K562 (cell line): Measurements from ENCODE around the gene TIMM50. TPM values are rescaled to one million over a fixed set of nuclear protein-coding genes. Genes with fewer than 3 reads are reported as not detected.

Experiments used
- CBX5 ChIP-seq: IDR thresholded peaks from 2 replicates; pipeline ENCODE4 v1.6.1; 2014; ENCODE audit warnings: low read depth, borderline replicate concordance
- FOXJ2 ChIP-seq: fragments of 200-800 bp; sonication (Bioruptor generic); IDR thresholded peaks from 2 replicates; pipeline ENCODE4 v1.6.1; 2016; ENCODE audit warnings: missing genetic modification characterization, missing compliant biosample characterization
- KDM2B ChIP-seq: fragments of 250-450 bp; sonication (Bioruptor Pico); IDR thresholded peaks from 2 replicates; pipeline ENCODE4 v1.8.0; 2021; ENCODE audit warnings: mild to moderate bottlenecking, moderate library complexity
- LEF1 ChIP-seq: fragments of 450-650 bp; IDR thresholded peaks from 2 replicates; pipeline ENCODE4 v1.6.1; 2016; ENCODE audit warnings: mild to moderate bottlenecking
- PHF8 ChIP-seq: fragments of 200-600 bp; sonication (generic); IDR thresholded peaks from 2 replicates; pipeline ENCODE4 v1.6.1; 2012; ENCODE audit warnings: mixed run types, mild to moderate bottlenecking, inconsistent platforms, low read length, moderate library complexity, borderline replicate concordance
- RBFOX2 ChIP-seq: fragments of 200-400 bp; formaldehyde crosslinking; IDR thresholded peaks from 2 replicates; pipeline ENCODE4 v1.6.1; 2017; ENCODE audit warnings: low read depth, mild to moderate bottlenecking, low read length, moderate library complexity
- RBM14 ChIP-seq: fragments of 200-400 bp; formaldehyde crosslinking; IDR thresholded peaks from 2 replicates; pipeline ENCODE4 v1.6.1; 2018; ENCODE audit warnings: low read depth, mild to moderate bottlenecking, low read length, moderate library complexity, borderline replicate concordance; ENCODE audit not compliant: insufficient read depth
- RBM17 ChIP-seq: fragments of 200-400 bp; formaldehyde crosslinking; IDR thresholded peaks from 2 replicates; pipeline ENCODE4 v1.6.1; 2017; ENCODE audit warnings: low read depth, mild to moderate bottlenecking, low read length, borderline replicate concordance
- SREBF2 ChIP-seq: sonication (generic); formaldehyde crosslinking; IDR thresholded peaks from 2 replicates; pipeline ENCODE4 v1.4.0; 2020; ENCODE audit warnings: mild to moderate bottlenecking, missing genetic modification reagents
- polyA plus RNA-seq, 8 experiments: library from polyadenylated mRNA; depleted of rRNA in 4 of 8; stranded (reverse) in 5 of 8; unstranded in 3 of 8; fragments of >200 nt; fragmentation: Nextera tagmentation in 2 of 8; fragmentation: Illumina TruSeq in 1 of 8; extraction: Ambion mirVana in 2 of 8; extraction: Trizol in 1 of 8; gene quantifications; 2 replicates each; pipeline versions ENCODE4 v1.2.1 to v1.2.3, GENCODE V29; 2011 to 2014; ENCODE audit warnings: inconsistent platforms in 1 of 8, missing spikeins in 1 of 8
- total RNA-seq, 7 experiments: library from RNA; depleted of rRNA in 6 of 7; stranded (reverse); fragments of >200 nt in 6 of 7; fragmentation: Illumina TruSeq in 2 of 7; extraction: Trizol in 2 of 7; gene quantifications; 2 replicates each; pipeline versions ENCODE4 v1.2.1 to v1.2.3, GENCODE V29; 2011 to 2021; ENCODE audit warnings: low replicate concordance in 1 of 7
- TF ChIP-seq, protein P1 (sequence below): fragments of 450-650 bp; formaldehyde crosslinking; IDR thresholded peaks from 2 replicates; pipeline ENCODE4 v1.4.0; 2022; ENCODE audit warnings: missing genetic modification characterization
- TF ChIP-seq, protein P2 (sequence below), 2 experiments: IDR thresholded peaks; 2 replicates each; pipeline ENCODE4 v1.6.1; 2011; ENCODE audit warnings: borderline replicate concordance in 1 of 2, control low read depth in 1 of 2, low read depth in 1 of 2, low read length in 1 of 2, mild to moderate bottlenecking in 1 of 2, mixed read lengths in 1 of 2, moderate library complexity in 1 of 2; ENCODE audit not compliant: insufficient read depth in 1 of 2, insufficient read length in 1 of 2, poor library complexity in 1 of 2, severe bottlenecking in 1 of 2; ENCODE audit errors: extremely low read depth in 1 of 2
- TF ChIP-seq, protein P3 (sequence below), 2 experiments: fragments of 450-650 bp; formaldehyde crosslinking in 1 of 2; IDR thresholded peaks; 2 replicates each; pipeline versions ENCODE4 v1.4.0 to v1.6.1; 2014 to 2020; ENCODE audit warnings: mild to moderate bottlenecking in 2 of 2, borderline replicate concordance in 1 of 2, low read depth in 1 of 2
- TF ChIP-seq, protein P4 (sequence below): sonication (generic); formaldehyde crosslinking; IDR thresholded peaks from 2 replicates; pipeline ENCODE4 v1.8.1; 2023; ENCODE audit warnings: mild to moderate bottlenecking, missing genetic modification reagents

TIMM50 gene
- total and polyA plus RNA-seq, 9 of the 15 experiments (the other 6 are each of a cell fraction or from before 2014, with no cell fraction given), result 28.3 to 221 (median 170) TPM

DNA sequence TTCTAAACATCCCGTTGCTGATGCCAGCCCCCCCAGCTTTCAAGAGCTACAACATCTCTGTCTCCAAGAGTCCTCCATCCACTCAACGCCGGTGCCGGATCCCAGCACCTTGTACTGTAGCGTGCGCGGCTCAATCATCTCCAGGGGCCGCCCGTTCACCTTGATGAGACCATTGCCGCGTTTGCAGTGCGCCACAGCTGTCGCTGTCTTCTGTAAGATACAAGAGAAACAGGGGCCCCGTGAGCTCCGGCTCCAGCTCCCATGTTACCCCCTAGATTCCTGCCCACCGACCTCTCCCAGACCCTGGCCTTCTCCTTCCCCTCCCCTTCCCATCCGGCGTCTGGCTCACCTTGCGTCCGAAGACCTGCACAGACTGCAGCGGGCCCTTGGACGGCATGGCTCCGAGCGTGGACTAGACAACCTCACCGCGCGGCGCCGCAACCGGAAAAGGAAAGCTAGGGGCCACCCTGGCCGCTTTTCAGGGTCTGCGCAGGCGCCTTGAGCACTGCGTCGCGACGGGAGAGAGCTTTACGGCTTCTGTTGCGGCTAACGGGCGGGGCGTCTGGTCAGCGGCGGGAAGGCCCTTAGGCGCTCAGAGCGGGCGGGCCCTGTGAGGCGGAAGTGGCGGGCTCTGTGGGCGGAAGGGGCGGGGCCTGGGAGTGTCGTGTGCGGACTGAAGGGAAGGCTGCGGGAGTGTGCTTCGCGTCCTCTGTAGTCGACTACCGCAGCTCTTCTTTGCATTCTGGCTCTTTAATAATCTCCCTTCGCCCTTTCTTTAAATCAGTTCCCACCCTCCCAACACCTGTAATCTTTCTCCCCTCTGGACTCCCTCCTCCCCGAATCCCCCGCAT, 44.9 kb upstream of the TIMM50 start, which contains the start of gene RPS16 (continued):
- TF ChIP-seq, protein P1, sequence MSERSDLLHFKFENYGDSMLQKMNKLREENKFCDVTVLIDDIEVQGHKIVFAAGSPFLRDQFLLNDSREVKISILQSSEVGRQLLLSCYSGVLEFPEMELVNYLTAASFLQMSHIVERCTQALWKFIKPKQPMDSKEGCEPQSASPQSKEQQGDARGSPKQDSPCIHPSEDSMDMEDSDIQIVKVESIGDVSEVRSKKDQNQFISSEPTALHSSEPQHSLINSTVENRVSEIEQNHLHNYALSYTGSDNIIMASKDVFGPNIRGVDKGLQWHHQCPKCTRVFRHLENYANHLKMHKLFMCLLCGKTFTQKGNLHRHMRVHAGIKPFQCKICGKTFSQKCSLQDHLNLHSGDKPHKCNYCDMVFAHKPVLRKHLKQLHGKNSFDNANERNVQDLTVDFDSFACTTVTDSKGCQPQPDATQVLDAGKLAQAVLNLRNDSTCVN (CRISPR knock-in tag), result no peak
- TF ChIP-seq RBM17, result no peak
- TF ChIP-seq PHF8, result peak; percentile 100
- TF ChIP-seq RBFOX2, result peak; percentile 100
- TF ChIP-seq, protein P2, sequence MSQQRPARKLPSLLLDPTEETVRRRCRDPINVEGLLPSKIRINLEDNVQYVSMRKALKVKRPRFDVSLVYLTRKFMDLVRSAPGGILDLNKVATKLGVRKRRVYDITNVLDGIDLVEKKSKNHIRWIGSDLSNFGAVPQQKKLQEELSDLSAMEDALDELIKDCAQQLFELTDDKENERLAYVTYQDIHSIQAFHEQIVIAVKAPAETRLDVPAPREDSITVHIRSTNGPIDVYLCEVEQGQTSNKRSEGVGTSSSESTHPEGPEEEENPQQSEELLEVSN (IDR thresholded peaks at IDR 0.05; ENCODE audit: borderline replicate concordance in 1 of 2, extremely low read depth in 1 of 2, insufficient read depth in 1 of 2, insufficient read length in 1 of 2, low read depth in 1 of 2, low read length in 1 of 2, poor library complexity in 1 of 2, severe bottlenecking in 1 of 2), result peak; percentile 55 to 70
- TF ChIP-seq SREBF2 (CRISPR knock-in tag), result no peak
- no peak for TF ChIP-seq FOXJ2 (tag)
- TF ChIP-seq, protein P3, sequence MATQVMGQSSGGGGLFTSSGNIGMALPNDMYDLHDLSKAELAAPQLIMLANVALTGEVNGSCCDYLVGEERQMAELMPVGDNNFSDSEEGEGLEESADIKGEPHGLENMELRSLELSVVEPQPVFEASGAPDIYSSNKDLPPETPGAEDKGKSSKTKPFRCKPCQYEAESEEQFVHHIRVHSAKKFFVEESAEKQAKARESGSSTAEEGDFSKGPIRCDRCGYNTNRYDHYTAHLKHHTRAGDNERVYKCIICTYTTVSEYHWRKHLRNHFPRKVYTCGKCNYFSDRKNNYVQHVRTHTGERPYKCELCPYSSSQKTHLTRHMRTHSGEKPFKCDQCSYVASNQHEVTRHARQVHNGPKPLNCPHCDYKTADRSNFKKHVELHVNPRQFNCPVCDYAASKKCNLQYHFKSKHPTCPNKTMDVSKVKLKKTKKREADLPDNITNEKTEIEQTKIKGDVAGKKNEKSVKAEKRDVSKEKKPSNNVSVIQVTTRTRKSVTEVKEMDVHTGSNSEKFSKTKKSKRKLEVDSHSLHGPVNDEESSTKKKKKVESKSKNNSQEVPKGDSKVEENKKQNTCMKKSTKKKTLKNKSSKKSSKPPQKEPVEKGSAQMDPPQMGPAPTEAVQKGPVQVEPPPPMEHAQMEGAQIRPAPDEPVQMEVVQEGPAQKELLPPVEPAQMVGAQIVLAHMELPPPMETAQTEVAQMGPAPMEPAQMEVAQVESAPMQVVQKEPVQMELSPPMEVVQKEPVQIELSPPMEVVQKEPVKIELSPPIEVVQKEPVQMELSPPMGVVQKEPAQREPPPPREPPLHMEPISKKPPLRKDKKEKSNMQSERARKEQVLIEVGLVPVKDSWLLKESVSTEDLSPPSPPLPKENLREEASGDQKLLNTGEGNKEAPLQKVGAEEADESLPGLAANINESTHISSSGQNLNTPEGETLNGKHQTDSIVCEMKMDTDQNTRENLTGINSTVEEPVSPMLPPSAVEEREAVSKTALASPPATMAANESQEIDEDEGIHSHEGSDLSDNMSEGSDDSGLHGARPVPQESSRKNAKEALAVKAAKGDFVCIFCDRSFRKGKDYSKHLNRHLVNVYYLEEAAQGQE (IDR thresholded peaks at IDR 0.05; ENCODE audit: borderline replicate concordance), result no peak
- TF ChIP-seq, protein P3 (CRISPR knock-in tag; IDR thresholded peaks at IDR 0.05; ENCODE audit: low read depth), result peak; percentile 54; the same call in 1 of the 2 replicates
- TF ChIP-seq RBM14, result no peak
- TF ChIP-seq CBX5, result no peak
- TF ChIP-seq LEF1, result peak; percentile 17; the same call in 1 of the 2 replicates
- no peak for TF ChIP-seq KDM2B (CRISPR knock-in tag)
- TF ChIP-seq, protein P4, sequence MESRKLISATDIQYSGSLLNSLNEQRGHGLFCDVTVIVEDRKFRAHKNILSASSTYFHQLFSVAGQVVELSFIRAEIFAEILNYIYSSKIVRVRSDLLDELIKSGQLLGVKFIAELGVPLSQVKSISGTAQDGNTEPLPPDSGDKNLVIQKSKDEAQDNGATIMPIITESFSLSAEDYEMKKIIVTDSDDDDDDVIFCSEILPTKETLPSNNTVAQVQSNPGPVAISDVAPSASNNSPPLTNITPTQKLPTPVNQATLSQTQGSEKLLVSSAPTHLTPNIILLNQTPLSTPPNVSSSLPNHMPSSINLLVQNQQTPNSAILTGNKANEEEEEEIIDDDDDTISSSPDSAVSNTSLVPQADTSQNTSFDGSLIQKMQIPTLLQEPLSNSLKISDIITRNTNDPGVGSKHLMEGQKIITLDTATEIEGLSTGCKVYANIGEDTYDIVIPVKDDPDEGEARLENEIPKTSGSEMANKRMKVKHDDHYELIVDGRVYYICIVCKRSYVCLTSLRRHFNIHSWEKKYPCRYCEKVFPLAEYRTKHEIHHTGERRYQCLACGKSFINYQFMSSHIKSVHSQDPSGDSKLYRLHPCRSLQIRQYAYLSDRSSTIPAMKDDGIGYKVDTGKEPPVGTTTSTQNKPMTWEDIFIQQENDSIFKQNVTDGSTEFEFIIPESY, result no peak; the same call in 1 of the 2 replicates
